Activated CD4-positive, alpha-beta T cell treated with anti-CD3 and anti-CD28 coated beads, Interleukin-10, Interleukin-2, amounts not matched to agents 100 ng/mL and 50 ng/mL, durations not matched to agents 16 hours and 8 hours (primary cell): ENCODE data around the gene PTGES2.
"Not testable (repeated sequence)": the region's sequence is repeated elsewhere in the genome, so short reads cannot be mapped to it uniquely, and the experiment has no call there.

Source experiments
- DNase-seq: peaks from one replicate; pipeline ENCODE4 v3.0.0-alpha.2; 2020

PTGES2 gene

GRCh38 chr9:128118971-128119665 lies 8.4 kb downstream of the PTGES2 start:
- DNase-seq = no peak

DNA sequence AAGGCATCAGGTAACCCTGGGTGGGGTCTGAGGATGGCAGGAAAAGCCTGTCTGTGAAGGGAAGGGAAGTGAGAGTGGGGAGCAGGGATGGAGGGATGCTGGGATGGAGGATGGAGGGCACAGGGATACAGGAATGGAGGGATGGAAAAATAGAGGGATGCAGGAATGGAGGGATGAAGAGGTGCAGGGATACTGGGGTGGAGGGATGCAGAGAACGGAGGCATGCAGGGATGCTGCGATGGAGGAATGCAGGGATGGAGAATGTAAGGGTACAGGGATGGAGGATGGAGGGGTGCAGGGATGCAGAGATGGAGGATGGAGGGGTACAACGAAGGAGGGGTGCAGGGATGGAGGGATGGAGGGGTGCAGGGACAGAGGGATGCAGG lies 9.1 kb downstream of the PTGES2 start:
- no peak for DNase-seq

DNA sequence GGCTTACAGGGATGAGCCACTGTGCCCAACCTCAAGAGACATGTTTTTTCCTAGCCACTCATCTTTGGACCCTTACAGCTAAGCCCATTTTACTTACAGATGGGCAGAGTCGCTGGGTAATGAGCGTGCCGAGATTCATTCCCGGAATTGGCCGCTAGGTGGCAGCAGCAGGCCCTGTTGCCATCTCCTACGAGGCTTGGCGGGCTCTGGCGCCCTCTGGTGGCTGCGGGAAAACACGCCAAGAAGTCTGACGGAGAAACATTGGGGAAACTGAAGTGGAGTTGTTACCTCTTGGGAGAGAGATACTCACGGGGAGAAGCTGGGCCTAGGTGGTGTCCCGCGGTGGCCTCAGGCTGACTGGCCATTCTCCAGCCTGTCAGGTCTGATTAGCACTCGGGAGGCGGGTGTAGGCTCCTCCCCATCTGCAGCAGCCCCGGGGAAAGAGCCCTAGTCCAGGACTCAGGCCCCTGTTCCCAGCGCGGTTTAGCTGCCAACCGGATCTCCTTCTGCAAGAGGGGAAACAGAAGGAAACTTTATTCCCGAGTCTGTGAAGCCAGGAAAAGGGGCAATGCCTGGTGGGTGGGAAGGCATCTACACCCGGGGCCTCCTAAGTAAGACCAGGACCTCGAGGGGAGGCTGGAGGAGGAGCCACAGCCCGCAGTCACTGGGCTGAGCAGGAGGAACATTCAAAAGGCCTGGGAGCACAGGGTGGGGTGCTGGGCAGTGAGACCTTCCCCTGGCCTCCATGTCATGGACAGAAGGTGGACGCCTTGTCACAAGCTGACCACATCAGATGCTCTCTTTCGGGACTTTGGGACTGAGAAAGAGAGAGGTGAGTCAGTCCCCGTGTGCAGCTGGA lies 9.7 kb downstream of the PTGES2 start:
- DNase-seq = peak; percentile 96

DNA sequence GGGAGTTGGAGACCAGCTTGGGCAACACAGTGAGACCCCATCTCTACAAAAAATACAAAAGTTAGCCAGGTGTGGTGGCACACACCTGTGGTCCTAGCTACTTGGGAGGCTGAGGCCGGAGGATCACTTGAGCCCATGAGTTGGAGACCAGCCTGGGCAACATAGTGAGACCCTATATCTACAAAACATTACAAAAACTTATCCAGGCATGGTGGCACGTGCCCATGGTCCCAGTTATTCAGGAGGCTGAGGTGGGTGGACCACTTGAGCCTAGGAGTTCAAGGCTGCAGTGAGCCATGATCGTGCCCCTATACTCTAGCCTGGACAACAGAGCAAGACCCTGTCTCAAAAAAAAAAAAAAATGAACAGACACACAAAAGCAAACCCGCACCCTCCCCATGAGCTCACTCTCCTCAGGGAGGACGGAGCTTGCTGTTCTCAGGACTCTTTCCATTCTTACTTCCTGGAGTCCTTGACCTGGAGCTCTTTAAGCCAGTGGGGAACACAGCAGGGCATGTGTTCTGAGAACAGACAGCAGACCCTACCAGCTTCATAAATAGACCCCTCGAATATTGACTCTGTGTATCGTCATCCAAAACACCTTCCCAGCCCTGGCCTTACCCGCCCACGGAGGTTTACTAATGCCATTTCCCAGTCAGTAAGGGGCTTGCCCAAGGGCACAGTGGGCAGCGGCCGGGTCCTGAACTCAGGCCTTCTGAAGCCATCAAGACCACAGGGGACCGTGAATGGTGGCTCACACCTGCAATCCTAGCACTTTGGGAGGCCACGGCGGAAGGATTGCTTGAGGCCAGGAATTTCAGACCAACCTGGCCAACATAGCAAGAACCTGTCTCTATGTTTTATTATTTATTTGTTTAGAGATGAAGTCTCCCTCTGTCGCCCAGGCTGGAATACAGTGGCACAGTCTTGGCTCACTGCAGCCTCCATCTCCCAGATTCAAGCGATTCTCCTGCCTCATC lies 11.1 kb downstream of the PTGES2 start:
- DNase-seq = no peak

DNA sequence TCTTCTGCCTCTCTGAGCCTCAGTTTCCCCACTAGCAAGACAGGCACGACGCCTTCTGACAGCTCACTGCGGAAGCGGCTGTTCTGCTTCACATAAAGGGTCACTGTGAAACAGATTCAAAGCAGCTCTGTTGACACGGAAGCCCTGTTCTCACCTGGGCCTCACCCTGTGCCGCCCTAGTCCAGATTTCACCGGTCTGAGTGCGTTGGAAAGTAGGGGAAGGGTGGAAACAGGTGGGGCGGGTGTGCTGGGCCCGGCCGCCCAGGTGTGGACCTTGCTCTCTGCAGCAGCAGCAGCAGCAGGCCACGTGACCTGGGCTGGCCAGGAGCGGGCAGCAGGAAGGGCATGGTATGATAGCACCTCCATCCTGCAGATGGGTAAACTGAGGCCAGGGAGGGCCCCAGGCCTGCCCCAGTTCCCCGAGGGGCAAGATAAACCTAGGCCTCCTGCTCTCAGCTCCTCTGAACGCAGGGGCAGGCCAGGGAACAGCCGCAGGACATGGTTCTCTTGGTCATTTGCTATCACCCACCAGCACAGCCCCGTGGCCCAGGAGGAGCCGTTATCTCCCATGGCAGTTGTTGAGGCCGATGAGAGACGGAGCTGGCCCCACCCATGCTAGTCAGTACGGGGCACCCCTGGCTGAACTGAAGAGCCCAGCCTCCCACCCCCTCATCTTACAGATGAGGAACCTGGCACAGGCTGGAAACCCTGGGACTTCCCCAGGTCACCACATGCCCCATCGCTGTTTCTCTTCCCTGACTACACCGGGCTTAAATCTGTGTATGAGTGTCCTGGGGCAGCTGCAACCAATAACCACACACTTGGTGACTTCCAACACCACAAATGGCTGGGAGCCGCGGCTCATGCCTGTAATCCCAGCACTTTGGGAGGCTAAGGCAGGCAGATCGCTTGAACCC lies 12.1 kb downstream of the PTGES2 start:
- DNase-seq = no peak

- DNase-seq = no peak
Measured at GRCh38 chr9:128114326-128115186, 13.0 kb downstream of the PTGES2 start.

DNA sequence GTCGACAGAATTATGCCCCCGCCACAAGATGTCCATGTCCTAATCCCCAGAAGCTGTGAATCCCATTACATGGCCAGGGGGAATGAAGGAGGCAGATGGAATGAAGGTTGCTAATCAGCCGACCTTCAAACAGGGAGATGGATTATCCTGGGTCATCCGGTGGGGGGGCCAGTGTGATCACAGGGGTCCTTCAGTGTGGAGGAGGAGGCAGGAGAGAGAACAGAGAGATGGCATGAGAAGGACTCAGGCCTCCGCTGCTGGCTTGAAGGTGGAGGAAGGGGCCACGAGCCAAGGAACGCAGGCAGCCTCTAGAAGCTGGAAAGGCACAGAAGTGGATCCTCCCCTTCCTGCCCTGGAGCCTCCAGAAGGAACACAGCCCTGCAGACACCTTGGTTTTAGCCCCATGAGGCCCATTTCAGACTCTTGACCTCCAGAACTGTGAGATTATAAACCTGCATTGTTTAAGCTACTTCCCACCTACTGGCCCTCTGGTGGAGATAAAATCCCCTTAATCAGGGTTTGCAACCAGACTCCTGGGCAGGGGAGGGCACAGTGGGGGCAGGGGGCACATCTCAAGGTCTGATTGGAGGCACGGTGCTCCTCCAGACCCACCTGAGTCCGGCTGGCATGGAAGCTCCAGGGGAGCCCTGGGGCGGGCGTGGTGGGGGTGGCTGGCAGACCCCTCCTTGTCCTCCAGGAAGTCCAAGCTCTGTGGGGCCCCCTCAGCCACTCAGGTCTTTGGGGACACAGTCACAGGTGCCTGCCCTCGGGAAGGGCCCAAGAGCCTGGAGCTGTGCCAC lies 13.8 kb downstream of the PTGES2 start:
- no peak for DNase-seq

GRCh38 chr9:128111726-128112125 lies 15.8 kb downstream of the PTGES2 start:
- not testable (repeated sequence) for DNase-seq

GRCh38 chr9:128109050-128109709 lies 18.3 kb downstream of the PTGES2 start:
- DNase-seq = no peak

DNA sequence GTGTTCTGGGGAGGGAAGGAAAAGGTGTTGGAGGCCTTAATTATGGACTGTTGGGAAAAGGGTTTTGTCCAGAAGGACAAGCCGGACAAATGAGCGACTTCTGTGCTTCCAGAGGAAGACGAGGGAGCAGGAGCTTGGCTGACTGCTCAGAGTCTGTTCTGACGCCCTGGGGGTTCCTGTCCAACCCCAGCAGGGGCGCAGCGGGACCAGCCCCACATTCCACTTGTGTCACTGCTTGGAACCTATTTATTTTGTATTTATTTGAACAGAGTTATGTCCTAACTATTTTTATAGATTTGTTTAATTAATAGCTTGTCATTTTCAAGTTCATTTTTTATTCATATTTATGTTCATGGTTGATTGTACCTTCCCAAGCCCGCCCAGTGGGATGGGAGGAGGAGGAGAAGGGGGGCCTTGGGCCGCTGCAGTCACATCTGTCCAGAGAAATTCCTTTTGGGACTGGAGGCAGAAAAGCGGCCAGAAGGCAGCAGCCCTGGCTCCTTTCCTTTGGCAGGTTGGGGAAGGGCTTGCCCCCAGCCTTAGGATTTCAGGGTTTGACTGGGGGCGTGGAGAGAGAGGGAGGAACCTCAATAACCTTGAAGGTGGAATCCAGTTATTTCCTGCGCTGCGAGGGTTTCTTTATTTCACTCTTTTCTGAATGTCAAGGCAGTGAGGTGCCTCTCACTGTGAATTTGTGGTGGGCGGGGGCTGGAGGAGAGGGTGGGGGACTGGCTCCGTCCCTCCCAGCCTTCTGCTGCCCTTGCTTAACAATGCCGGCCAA lies 19.1 kb downstream of the PTGES2 start:
- no peak for DNase-seq

- no peak for DNase-seq
Measured at GRCh38 chr9:128107468-128108268, 19.9 kb downstream of the PTGES2 start.

- no peak for DNase-seq
Measured at GRCh38 chr9:128106940-128107467, 20.5 kb downstream of the PTGES2 start.

GRCh38 chr9:128106181-128106939 lies 21.2 kb downstream of the PTGES2 start:
- no peak for DNase-seq

DNA sequence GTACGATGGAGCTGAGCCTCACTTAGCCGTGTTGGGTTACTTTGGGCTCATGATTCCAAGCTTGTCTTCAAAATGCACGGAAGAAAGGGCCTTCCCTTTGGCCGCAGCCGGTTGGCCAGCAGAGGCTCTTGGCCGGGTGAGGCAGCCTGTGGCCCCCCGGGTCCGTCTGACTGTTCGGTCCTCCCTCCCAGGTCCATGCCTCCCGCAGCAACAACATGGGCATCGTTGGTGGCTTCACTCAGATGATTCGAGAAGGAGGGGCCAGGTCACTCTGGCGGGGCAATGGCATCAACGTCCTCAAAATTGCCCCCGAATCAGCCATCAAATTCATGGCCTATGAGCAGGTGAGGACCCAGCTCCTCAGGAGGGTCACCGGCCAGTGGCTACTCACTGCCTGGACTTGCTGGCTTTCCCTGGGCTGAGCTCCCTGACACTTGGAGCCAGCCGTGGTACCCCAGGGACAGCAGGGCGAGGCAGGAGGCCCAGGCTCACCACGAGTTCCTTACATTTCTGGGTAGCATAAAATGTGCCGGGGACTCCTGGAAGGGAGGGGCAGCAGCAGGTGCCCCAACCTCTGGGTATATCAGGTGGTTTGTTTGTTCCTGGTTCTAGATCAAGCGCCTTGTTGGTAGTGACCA lies 21.9 kb downstream of the PTGES2 start:
- no peak for DNase-seq

- no peak for DNase-seq
Measured at GRCh38 chr9:128104171-128104618, 23.3 kb downstream of the PTGES2 start.

DNA sequence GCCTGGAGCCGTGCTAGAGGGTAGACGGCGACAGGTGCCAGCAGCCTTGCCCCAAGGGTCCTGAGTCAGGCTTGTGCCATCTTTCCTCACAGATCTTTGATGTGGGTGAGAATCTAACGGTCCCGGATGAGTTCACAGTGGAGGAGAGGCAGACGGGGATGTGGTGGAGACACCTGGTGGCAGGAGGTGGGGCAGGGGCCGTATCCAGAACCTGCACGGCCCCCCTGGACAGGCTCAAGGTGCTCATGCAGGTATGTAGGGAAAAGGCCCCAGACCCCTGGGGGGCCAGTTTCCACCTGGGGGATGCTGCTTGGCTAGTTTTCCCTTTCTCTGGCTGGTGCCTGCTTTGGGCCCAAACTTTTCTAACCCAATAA lies 24.0 kb downstream of the PTGES2 start:
- peak; percentile 62 for DNase-seq
